Activated CD8-positive, alpha-beta memory T cell treated with anti-CD3 and anti-CD28 coated beads, Interleukin-2, amount 50 U/mL, for 1 hour (primary cell): ENCODE data around the gene ARSB.
A peak's percentile ranks its signal among the peaks of the same experiment; 100 is the strongest.
"Not testable (repeated sequence)": the region's sequence is repeated elsewhere in the genome, so short reads cannot be mapped to it uniquely, and the experiment has no call there.

Source experiments
- DNase-seq: peaks from one replicate; pipeline ENCODE4 v3.0.0-alpha.2; 2020; ENCODE audit errors: extremely low read depth

ARSB gene

DNA sequence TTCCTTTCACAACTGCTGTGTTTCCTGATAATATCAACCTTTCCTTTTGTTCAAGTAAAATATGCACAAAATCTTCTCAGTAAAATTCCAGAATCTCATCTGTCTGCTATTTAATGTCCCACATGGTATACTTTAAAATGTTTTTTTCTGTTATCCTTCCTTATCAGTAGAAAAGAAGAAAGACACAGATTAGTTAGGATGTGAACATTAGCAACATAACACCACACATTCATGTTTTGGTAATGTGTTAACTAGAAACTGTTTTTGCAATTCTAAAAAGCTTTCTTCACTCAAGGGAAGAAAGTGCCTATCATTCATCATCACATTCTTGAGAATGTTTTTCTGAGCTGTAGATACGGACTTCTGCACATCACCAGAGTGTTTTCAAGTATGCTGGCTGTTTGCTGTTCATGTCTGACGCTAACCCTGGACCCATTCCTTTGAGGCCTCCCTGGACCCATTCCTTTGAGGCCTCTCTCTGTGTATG is 10.5 kb upstream of the ARSB start:
- no peak for DNase-seq

DNA sequence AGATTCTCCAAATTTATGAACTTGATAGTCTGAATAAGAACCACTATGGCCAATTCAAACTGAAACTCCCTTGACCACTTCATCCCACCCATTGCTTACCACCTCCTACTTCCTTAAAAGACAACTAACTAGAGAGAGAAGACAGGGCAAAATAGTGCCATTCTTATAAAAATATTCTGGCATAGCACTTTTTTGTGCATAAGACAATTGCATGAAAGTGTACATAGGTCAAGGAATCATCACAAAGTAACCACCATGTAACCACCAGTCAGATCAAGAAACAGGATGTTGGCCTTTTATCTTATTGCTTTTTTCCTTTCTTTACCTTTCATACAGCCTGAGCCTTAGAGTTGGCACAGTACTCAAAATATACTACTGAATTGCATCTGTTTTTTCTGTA is 8.1 kb upstream of the ARSB start:
- no peak for DNase-seq

DNA sequence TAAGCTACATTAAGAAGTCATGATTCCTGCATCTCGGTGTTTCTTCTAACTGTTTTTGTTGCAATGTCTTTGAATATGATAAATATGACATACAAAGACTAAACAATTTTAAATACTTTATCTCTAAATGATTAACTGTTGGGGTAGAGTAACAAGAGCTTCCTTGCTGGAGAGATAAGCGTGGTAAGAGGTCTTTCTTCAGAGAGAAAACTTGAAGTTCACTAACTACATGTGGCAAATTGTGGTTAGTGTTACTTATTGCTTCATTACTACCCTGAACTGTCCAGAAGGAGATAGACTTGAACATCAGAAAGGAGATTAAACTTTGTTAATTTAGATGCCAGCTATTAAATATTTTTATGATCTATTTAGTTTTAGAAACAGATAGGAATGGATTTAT is 7.0 kb upstream of the ARSB start:
- DNase-seq = no peak

DNA sequence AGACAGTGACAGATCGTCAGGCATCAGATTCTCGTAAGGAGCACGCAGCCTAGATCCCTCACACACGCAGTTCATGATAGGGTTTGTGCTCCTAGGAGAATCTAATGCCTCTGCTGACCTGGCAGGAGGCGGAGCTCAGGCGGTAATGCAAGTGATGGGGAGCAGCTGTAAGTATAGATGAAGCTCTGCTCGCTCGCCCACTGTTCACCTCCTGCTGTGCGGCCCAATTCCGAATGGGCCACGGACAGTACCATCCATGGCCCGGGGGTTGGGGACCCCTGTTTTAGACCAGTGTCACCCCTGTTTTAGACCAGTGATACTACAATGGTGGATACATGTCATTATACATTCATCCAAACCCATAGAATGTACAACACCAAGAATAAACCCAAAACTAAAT is 4.0 kb upstream of the ARSB start:
- no peak for DNase-seq

DNA sequence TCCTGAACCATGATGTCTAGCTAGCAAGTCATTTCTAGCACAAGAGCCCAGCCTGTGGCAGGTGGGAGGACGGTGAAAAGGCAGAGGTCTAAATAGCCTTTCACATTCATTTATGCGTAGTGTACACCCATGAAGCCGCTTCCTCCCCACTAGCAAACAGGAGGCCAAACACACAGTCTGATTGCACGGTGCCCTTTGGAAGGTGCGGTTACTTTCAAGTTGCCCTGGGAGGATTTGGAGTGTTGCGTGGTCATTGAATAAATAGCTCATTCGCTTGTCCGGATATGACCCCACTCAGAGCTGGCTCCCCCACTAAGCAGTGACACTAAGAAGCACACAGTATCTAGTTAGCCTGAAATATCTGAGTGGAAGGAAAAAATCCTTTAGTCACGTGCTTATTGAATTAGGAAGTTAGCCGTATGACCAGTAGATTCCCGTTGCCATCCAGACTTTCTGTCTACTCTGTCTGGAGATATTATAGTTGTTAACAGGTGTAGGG is 664 bp upstream of the ARSB start:
- no peak for DNase-seq

DNA sequence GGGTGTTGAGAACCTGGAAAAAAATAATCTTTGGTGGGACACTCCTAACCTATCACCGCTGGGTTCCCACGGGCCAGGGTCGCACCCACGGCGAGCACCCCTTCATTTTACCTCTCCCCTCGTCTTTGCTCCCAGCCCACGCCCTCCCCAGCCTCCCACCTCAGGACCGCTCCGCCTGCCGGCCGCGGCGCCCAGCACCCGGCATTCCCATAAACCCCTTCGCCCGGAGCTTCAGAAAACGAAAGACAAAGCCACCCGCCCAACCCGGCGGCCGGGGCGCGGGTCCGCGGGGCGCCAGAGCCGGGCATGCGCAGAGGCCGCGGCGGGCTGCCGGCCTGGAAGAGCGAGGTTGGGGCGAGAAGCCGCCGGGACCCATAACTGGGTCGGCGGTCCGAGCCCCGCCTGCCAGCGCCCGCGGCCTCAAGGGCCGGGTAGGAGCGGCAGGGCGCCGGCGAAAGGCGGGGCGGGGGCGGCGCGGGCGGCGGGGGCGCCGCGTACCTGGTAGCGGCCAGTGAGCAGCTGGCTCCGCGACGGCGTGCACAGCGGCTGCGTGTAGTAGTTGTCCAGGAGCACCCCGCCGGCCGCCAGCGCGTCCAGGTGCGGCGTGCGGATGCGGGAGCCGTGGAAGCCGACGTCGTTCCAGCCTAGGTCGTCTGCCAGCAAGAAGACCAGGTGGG is 533 bp downstream of the ARSB start:
- DNase-seq = peak; percentile 41

DNA sequence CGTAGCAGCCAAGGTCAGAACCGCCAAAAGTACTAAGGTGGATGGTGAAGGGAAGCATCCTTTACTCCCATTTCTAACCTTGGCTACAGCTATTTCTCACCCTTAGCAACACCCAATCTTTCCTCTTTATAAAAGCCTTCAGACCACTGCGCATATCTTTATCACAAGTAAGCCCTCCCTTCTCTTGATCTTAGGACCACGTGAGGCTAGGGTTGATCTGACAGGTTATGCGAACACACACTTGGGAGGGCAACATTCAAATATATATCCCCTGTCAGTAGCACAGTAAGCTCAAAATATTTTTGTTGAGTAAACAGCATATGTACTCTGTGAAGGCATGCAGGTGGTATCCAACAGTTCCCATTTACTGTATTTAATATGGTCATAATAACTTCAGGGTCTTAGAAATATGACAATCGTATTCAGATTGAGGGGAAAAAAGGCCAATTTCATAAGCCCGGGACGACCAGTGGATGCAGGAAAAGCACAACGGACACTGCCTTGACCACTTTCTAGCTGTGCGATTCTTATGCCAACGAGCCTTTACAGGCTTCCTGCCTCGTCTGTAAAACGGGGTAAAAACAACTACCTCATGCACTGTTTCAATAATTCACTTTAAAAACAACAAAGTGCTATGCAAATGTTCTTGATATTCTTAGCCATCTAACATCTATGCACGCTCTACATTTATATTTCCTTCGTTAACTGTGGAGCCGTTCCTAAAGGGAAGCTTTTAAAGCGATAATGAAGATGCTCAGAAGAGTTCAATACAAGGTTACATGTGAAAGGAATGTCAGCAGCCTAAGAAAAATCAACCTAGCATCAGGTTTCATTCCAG is 1.3 kb downstream of the ARSB start:
- no peak for DNase-seq

DNA sequence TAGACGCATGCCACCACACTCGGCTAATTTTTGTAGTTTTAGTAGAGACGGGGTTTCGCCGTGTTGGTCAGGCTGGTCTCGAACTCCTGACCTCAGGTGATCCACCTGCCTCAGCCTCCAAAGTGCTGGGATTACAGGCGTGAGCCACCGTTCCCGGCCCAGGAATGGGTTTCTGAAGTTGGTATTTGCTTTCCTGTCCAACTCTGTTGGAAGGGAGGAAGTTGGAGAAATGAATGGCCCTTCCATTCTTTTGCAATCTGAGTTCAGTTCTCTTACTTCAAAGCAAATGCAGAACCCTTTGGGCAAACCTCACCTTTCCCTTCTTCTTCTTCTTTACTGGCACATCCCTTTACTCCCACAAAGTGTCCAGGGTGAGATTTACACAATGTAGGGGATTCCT is 1.9 kb downstream of the ARSB start:
- DNase-seq = not testable (repeated sequence)

DNA sequence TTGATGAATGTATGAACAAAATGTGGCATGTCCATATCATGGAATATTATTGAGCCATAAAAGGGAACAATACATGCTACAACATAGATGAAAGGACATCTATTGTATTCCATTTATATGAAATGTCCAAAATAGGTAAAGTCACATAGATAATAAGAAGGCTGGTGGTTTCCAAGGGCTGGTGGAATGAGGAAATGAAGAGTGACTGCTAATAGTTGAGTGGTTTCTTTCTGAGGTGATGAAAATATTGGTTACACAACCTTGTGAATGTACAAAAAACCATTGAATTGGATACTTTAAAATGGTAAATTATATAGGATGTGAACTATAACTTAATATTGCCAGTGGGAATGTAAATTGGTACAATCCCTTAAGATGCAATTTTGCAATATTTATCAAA is 5.2 kb downstream of the ARSB start:
- no peak for DNase-seq

DNA sequence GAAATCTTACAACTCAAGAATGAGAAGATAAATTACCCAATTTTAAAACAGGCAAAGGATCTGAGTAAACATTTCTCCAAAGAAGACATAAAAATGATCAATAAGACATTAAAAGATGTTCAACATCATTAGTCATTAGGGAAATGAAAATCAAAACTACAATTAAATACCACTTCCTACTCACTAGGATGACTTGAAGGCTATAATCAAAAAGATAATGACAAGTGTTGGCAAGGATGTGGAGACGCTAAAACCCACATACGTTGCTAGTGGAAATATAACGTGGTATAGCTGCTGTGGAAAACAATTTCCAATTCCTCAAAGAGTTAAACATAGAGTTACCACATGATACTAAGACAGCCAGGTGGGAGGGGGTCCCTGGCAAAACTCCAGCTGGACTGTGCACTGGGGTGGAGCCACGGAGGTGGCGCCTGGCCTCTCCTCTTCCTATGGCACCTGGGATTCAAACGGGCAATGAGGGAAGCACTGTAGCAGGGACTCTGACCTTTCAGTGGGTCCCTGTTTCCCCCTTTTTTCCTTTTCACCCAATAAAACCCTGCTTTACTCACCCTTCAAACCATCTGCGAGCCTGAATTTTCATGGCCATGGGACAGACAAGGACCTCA is 5.9 kb downstream of the ARSB start:
- DNase-seq = no peak

DNA sequence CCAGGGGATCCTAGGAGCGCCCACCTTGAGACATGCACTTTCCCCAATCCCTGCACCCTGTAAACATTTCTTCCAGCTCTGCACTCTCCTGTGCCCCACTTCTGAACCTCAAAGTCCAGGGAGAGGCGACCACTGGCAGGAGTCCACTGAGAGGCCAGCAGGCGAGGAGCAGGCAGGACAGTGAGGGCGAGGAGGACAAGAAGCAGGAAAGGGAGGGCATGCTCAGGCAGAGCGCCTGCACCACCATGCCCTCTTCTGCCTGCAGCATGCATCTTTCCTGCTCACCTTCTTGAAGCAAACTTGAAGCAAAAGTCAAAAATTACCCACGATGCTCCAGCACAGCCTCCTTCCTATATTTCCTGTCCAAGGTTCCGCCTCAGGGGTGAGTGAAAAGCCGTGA is 10.1 kb downstream of the ARSB start:
- no peak for DNase-seq

DNA sequence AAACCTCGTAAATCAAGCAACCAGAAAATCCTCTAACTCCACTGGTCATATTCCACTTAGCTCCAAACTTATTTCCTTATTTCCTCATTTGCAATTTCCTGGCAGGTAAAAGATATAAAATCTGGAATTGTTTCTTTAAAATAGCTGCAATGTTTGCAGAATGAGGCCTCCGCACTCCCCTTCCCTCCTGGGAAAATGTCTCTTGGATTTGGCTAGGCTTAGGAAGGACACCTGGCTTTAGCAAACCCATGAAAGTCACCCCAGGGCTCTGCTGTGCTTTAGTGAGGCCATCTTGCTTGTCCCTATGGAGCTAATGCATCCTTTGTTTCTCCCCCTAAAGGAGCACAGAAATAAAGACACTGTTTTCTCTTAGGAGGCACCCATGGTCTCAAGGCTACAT is 10.5 kb downstream of the ARSB start:
- no peak for DNase-seq

DNA sequence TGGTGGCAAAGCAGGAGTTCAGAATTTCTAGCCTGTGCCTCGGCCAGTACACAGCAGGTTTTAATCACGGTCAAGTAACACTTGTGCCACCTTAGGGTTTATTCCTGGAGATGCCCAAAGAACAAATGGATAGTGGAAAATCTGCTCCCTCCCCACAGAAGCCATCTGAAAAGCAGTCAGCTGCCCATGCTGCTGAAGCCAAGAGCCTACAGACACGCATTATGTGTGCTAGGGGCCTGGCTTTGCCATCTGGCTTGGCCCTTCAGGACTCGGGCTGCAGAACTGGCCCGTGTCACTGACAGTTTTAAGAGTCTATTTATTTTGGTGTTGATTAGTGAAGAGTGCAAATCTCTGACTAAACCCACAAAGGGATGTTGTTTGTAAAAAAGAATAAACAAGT is 11.1 kb downstream of the ARSB start:
- no peak for DNase-seq

DNA sequence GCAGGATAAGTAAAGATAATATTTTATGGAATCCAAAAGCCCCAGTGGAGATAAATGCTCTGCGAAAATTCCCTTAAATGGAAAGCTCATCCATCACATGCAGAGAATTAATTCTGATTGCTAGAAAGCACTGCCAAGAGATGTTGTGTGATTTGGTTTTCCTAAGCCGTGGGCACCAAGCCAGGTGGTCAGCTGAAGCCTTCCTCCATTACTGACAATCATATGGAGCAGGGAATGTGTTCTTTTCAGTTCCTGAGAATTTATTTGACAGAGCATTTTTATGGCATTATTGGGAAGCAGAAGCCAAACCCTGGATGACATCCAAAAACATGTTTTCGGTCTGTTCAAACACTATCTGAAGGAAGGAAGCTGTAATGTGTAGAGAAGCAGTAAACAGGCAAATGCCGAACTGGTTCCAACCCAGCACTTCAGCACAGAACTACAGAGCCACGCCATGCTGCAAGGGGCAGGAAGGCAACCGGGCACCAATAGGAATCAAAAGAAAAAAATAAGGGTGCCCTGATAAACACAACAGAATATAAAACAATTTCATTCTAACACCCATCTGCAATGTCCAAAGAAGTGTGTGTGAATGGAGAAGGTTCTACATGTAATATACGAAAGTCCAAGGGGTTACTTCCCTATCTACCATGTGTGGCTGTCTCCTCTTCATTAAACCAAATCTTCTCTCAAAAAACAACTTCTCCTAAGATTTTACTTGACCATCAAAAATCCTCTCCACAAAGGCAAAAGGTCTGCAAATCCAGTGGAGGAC is 12.3 kb downstream of the ARSB start:
- DNase-seq = no peak

DNA sequence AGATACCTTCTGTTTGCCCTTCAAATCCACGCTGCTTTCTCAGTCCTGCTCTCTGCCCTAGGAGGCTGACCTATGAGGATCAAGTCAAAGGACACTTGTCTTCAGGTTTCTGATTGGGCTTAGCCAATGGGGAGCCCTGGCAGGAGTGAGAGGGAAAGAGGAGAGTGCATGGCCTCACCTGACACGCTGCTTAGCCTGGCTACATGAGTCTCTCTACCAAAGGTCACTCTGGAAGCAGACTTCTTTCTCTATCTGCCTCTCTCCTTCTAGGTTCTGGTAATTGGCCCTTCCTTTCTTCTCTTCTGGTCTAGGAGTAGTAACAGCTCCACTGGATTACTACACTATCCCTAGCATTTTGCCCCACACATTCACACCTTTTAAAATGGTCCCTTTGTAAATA is 13.1 kb downstream of the ARSB start:
- DNase-seq = no peak

DNA sequence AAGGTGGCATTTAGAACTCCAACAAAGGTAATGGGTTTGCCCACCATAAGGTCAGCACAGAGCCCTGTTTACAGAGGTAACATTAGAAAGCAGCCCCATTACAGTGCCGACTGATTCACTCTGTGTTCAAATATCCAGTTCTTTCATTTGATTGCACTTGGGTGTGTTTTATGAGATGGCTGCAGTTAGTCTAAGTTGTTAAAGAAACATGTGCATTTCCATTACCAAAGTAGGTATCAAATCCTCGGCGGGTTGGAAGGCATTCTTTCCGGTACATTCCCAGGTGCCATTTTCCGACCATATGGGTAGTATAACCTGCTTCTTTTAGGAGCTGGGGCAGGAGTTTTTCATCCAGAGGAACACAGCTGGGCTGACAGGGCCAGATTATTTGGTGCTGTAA is 16.3 kb downstream of the ARSB start:
- DNase-seq = no peak

DNA sequence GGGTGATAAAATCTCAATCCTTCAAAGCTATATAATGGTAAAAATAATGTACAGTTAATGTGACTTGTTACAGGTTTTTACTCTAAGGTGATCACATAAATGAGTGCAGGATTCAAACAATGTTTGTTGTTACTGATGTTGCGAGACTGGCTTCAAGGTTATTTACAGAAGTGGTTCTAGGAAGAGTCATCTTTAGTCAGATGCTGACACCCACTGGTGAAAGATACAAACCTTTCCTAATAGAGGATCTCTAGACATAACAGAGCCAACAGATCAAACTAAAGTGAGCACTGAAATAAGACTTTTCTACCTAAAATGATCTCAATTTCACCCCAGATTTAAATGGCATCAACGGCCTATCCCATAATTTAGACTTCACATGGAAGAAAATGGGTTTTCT is 20.2 kb downstream of the ARSB start:
- DNase-seq = no peak

DNA sequence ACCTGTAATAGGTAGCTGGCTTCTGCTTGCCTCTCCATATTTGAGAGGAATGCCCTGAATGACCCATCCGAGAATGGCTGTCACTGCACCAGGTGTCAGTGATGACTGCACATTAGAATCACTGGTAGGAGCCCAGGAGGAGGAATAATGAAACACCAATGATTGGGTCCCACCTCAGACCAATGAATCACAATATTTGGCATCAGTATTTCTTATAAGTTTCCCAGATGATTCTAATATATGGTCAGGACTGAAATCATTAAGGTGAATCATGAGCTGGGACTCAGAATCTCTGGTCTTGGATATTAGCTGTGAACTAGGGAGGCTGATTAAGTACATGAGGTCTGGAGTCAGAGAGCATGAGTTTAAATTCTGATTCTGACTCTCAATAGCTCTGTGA is 23.4 kb downstream of the ARSB start:
- DNase-seq = no peak

DNA sequence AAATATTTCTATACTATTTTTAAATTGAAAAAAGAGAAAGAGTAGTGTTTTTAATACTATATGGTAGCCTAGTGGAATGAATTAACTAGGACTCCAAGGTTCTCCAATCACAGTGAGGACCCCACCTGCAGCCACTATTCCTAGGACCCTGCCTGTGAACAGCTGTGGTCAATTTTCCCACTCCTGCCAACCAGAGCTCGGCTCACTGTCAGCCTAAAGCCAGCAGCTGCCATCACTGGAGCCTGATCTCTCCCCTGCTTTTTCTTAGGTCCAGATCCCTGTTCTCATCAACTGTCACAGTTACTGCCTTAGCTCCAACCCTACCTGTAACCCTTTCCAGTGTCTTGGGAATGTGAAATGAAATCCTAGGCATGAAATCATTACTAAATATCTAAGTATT is 25.3 kb downstream of the ARSB start:
- no peak for DNase-seq

DNA sequence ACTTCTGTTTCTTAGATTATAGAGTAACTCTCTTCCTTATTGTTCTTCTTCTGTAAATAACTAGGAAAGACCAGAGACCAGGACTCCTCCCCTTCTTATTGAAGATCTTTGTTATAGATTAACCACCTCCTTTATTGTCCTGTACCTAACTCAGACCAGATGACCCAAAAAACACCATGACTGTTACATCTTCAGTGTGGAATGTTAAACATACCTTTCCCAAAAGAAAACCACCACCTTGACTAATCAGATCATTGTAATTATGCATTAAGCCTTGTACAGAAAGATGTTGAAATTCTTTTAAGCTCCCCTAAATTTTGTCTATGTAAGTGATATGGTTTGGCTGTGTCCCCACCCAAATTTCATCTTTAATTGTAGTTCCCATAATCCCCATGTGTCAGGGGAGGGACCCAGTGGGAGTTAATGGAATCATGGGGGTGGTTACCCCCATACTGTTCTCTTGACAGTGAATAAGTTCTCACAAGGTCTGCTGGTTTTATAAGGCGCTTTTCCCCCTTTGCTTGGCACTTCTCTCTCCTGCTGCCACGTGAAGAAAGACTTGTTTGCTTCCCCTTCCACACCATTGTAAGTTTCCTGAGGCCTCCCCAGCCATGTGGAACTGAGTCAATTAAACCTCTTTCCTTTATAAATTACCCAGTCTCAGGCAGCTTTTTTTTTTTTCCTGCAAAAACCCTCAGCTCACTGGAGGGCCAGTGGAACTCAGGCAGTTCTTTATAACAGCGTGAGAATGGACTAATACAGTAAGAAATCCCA is 26.3 kb downstream of the ARSB start:
- DNase-seq = no peak

DNA sequence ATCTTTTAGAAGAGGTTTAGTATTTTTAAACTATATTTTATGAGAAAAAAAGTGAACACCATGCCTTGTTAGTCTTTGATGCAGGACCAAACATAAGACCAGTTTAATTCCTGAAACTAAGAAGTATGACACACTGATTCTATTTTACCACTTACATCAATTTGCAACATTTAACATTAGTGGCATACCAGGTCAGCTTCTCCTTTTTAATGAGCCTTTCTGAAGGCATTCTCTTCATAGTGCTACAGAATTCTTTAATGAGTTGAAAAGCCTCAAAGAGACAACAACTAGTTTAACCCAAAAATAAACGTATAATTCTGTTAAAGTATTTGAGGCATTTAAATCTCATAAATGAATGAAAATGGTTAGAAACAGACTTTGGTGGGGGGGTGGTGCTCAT is 28.2 kb downstream of the ARSB start:
- DNase-seq = no peak
